ENCODE measurements around the gene UBXN11.

Gene UBXN11

GRCh38 chr1:26306290-26307229 is at the start of gene UBXN11:
UBXN11 (minus strand) TSS chr1:26306636; CDS start chr1:26302883, 3,753 bp downstream.
- peak; percentile 88 to 89 for DNase-seq

- DNase-seq = no peak
Measured at GRCh38 chr1:26356106-26356505, 49.7 kb upstream of the UBXN11 start.

- no peak for DNase-seq
Measured at GRCh38 chr1:26354972-26355371, 48.5 kb upstream of the UBXN11 start.

- no peak for DNase-seq
Measured at GRCh38 chr1:26353976-26354820, 47.8 kb upstream of the UBXN11 start, which contains the start of gene CRYBG2. CRYBG2 (minus strand) TSS chr1:26354130; CDS start chr1:26346657, 7,473 bp downstream.

- no peak for DNase-seq
Measured at GRCh38 chr1:26353210-26353859, 46.9 kb upstream of the UBXN11 start.

GRCh38 chr1:26352338-26352679 is 45.9 kb upstream of the UBXN11 start:
- DNase-seq = no peak

- DNase-seq = no peak
Measured at GRCh38 chr1:26351590-26352337, 45.3 kb upstream of the UBXN11 start.

- DNase-seq = no peak
Measured at GRCh38 chr1:26350701-26351589, 44.5 kb upstream of the UBXN11 start.

- DNase-seq = no peak
Measured at GRCh38 chr1:26350343-26350700, 43.9 kb upstream of the UBXN11 start.

GRCh38 chr1:26349877-26350244 is 43.4 kb upstream of the UBXN11 start:
- DNase-seq = no peak

GRCh38 chr1:26349188-26349876 is 42.9 kb upstream of the UBXN11 start:
- DNase-seq = no peak

GRCh38 chr1:26346274-26347033 is 40.0 kb upstream of the UBXN11 start:
- no peak for DNase-seq

GRCh38 chr1:26345718-26346117 is 39.3 kb upstream of the UBXN11 start:
- DNase-seq = no peak

GRCh38 chr1:26344147-26344920 is 37.9 kb upstream of the UBXN11 start:
- DNase-seq = no peak

GRCh38 chr1:26340047-26340481 is 33.6 kb upstream of the UBXN11 start:
- no peak for DNase-seq

GRCh38 chr1:26338670-26339069 is 32.2 kb upstream of the UBXN11 start:
- DNase-seq = no peak

GRCh38 chr1:26337625-26338024 is 31.2 kb upstream of the UBXN11 start:
- DNase-seq = no peak

GRCh38 chr1:26337206-26337535 is 30.7 kb upstream of the UBXN11 start:
- DNase-seq = no peak

GRCh38 chr1:26336477-26337205 is 30.2 kb upstream of the UBXN11 start:
- DNase-seq = peak in 1 of 2 donors; percentile 15

All from inflammatory macrophage treated with lipopolysaccharide for 1 hour (primary cell).